OCI-LY1 (cell line): ENCODE measurements around the gene IREB2.

Experiments
- CTCF ChIP-seq: fragments of 200-600 bp; sonication (generic), shearing (Covaris generic); IDR thresholded peaks from 2 replicates; pipeline ENCODE4 v1.5.1; 2017; ENCODE audit warnings: mild to moderate bottlenecking, antibody characterized with exemption, low read length, moderate library complexity, mixed read lengths
- EZH2 ChIP-seq: fragments of 200-600 bp; sonication (generic), shearing (Covaris generic); IDR thresholded peaks from 2 replicates; pipeline ENCODE4 v1.8.0; 2017; ENCODE audit warnings: borderline replicate concordance, mixed run types, mild to moderate bottlenecking, antibody characterized with exemption, low read length, moderate library complexity, mixed read lengths

DNA sequence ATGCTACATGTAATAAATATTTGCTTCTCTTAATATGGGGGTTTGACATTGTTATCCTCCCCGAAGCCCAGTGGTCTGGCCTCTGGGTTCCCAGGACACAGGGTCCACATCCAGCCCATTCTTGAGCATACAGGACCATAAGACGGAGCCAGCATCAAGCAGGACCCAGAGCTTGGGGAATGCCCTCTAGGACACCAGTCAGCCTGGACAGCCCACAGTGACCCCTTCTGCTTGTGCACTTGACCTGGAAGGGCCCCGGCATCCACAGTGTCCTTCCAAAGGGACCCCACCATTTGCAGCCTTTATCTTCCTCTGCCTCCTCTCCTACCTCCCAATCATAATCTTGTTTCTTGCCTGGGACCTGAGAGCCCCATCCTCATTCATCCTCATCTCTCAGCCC, 46.2 kb upstream of the IREB2 start:
- TF ChIP-seq EZH2 (no peak), CTCF (no peak)
